HG03520 (cell line): Measurements from ENCODE around the gene FAM13C.
"Not testable (repeated sequence)": the region's sequence is repeated elsewhere in the genome, so short reads cannot be mapped to it uniquely, and the experiment has no call there.

Source experiments
- ATAC-seq: cut with Tn5 transposase; IDR thresholded peaks from one replicate; pipeline ENCODE4 v1.9.1; 2021; ENCODE audit warnings: mild to moderate bottlenecking, moderate library complexity; ENCODE audit not compliant: unreplicated experiment

The FAM13C gene

GRCh38 chr10:59239108-59239507 is 123.2 kb downstream of the FAM13C start:
- not testable (repeated sequence) for ATAC-seq

- no peak for ATAC-seq
Measured at GRCh38 chr10:59237775-59238174, 124.6 kb downstream of the FAM13C start.

- ATAC-seq, result no peak
Measured at GRCh38 chr10:59236064-59236697, 126.2 kb downstream of the FAM13C start.

GRCh38 chr10:59234816-59235429 is 127.4 kb downstream of the FAM13C start:
- ATAC-seq, result no peak

- no peak for ATAC-seq
Measured at GRCh38 chr10:59234194-59234593, 128.2 kb downstream of the FAM13C start.

- ATAC-seq, result no peak
Measured at GRCh38 chr10:59229441-59229840, 132.9 kb downstream of the FAM13C start.

- ATAC-seq, result no peak
Measured at GRCh38 chr10:59227136-59227673, 135.1 kb downstream of the FAM13C start.

- ATAC-seq, result no peak
Measured at GRCh38 chr10:59225211-59225610, 137.1 kb downstream of the FAM13C start.

GRCh38 chr10:59223597-59223996 is 138.8 kb downstream of the FAM13C start:
- not testable (repeated sequence) for ATAC-seq

GRCh38 chr10:59222788-59223187 is 139.6 kb downstream of the FAM13C start:
- no peak for ATAC-seq

- no peak for ATAC-seq
Measured at GRCh38 chr10:59216178-59216869, 146.0 kb downstream of the FAM13C start.

- ATAC-seq, result no peak
Measured at GRCh38 chr10:59214160-59214559, 148.2 kb downstream of the FAM13C start.

- ATAC-seq, result no peak
Measured at GRCh38 chr10:59212301-59212798, 150.0 kb downstream of the FAM13C start.

GRCh38 chr10:59206204-59206720 is 156.1 kb downstream of the FAM13C start:
- ATAC-seq, result no peak
